T47D (cell line): ENCODE measurements around the gene PHACTR1.

Experiments
- DNase-seq, 2 experiments: peaks; one replicate each; pipeline versions ENCODE4 v3.0.0 to v3.0.0-alpha.2; 2011 to 2012; ENCODE audit warnings: low read depth in 1 of 2, low spot score in 1 of 2
- JUND ChIP-seq: IDR thresholded peaks from 2 replicates; pipeline ENCODE4 v1.6.1; 2012; ENCODE audit warnings: low read depth
- in situ Hi-C: cut with HindIII; loops from 2 replicates; pipeline ENCODE4 v1.10.0; 2016; ENCODE audit warnings: low sequenced_read_pairs, low pct_unique_long_range_greater_than_20kb

The PHACTR1 gene

GRCh38 chr6:12911427-12911826 lies 194.9 kb downstream of the PHACTR1 start:
- in situ Hi-C loops = no loop called here
- DNase-seq = peak in 1 of 2 experiments; percentile 55
- no peak for TF ChIP-seq JUND

GRCh38 chr6:12913201-12913600 lies 196.6 kb downstream of the PHACTR1 start:
- no peak for TF ChIP-seq JUND
- in situ Hi-C loops = no loop called here
- no peak for DNase-seq

GRCh38 chr6:12916006-12916405 lies 199.4 kb downstream of the PHACTR1 start:
- in situ Hi-C loops = no loop called here
- no peak for TF ChIP-seq JUND

GRCh38 chr6:12916420-12917136 lies 200.0 kb downstream of the PHACTR1 start:
- no peak for DNase-seq
- TF ChIP-seq JUND = no peak
- in situ Hi-C loops = no loop called here

More at GRCh38 chr6:12916006-12916405, 199.4 kb downstream of the PHACTR1 start:
- no peak for DNase-seq

- no peak for DNase-seq
- in situ Hi-C loops = no loop called here
- TF ChIP-seq JUND = no peak
Measured at GRCh38 chr6:12921467-12921866, 204.9 kb downstream of the PHACTR1 start.

- no peak for TF ChIP-seq JUND
- DNase-seq = peak in 1 of 2 experiments; percentile 10
- in situ Hi-C loops = no loop called here
Measured at GRCh38 chr6:12923644-12924235, 207.2 kb downstream of the PHACTR1 start.

GRCh38 chr6:12924911-12925310 lies 208.3 kb downstream of the PHACTR1 start:
- peak in 1 of 2 experiments; percentile 66 for DNase-seq
- TF ChIP-seq JUND = peak; percentile 43; the same call in 1 of the 2 replicates
- in situ Hi-C loops = no loop called here

- TF ChIP-seq JUND = no peak
- peak in 1 of 2 experiments; percentile 35 for DNase-seq
- in situ Hi-C loops = no loop called here
Measured at GRCh38 chr6:12927746-12928145, 211.2 kb downstream of the PHACTR1 start.

GRCh38 chr6:12929678-12930077 lies 213.1 kb downstream of the PHACTR1 start:
- DNase-seq = no peak
- in situ Hi-C loops = no loop called here
- TF ChIP-seq JUND = no peak

- DNase-seq = no peak
- TF ChIP-seq JUND = no peak
- in situ Hi-C loops = no loop called here
Measured at GRCh38 chr6:12931639-12932038, 215.1 kb downstream of the PHACTR1 start.

GRCh38 chr6:12935637-12936036 lies 219.1 kb downstream of the PHACTR1 start:
- no peak for TF ChIP-seq JUND
- in situ Hi-C loops = no loop called here
- no peak for DNase-seq

- DNase-seq = no peak
- in situ Hi-C loops = no loop called here
- no peak for TF ChIP-seq JUND
Measured at GRCh38 chr6:12937971-12938370, 221.4 kb downstream of the PHACTR1 start.

- in situ Hi-C loops = no loop called here
- no peak for DNase-seq
- TF ChIP-seq JUND = no peak
Measured at GRCh38 chr6:12939314-12939713, 222.7 kb downstream of the PHACTR1 start.
